HG02870 (cell line): ENCODE measurements around the gene IQSEC3.
"Not testable (repeated sequence)": the region's sequence is repeated elsewhere in the genome, so short reads cannot be mapped to it uniquely, and the experiment has no call there.

Experiments used
- ATAC-seq: cut with Tn5 transposase; IDR thresholded peaks from one replicate; pipeline ENCODE4 v1.9.1; 2021; ENCODE audit warnings: mild to moderate bottlenecking, moderate library complexity; ENCODE audit not compliant: unreplicated experiment

The IQSEC3 gene

GRCh38 chr12:52902-53734 is 13.4 kb upstream of the IQSEC3 start:
- ATAC-seq: not testable (repeated sequence)

DNA sequence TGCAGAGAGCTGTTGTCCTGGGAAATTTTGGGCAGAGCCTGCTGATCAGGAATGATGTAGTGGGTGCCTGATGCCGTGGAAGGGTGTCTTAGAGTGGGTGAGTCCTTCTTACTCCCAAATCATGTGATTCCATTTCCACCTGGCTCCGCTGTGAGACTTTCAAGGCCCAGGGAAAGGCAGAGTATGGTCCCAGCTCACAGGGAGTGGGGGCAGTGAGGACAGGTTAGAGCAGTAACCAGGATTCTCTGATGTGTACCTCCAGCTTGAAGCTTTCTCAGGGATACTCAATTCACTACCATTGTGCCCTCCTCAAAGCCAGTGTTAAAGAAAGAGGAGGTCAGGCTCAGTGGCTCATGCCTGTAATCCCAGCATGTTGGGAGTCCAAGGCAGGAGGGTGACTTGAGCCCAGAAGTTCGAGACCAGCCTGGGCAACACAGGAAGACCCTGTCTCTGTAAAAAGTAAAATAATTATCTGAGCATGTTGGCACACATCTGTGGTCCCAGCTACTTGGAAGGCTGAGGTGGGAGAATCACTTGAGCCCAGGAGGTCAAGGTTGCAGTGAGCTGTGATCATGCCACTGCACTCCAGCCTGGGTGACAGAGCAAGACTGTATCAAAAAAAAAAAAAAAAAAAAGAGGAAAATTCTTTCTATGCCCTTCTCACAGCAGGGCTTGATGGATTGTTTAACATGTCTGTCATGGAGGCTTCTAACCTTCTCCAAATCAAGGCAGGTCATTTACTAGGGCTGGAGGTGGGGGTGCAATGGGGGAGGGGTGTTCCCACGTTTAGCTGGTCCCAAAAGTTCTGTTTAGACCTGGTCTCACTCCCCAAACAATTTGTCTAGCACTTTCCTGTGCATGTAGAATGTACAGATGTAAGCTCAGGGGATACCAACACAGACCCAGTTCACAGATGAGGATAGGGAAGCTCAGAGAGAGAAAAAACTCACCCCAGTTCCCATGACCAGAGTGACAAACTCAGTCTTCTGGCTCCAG is 12.5 kb upstream of the IQSEC3 start:
- ATAC-seq: no peak

DNA sequence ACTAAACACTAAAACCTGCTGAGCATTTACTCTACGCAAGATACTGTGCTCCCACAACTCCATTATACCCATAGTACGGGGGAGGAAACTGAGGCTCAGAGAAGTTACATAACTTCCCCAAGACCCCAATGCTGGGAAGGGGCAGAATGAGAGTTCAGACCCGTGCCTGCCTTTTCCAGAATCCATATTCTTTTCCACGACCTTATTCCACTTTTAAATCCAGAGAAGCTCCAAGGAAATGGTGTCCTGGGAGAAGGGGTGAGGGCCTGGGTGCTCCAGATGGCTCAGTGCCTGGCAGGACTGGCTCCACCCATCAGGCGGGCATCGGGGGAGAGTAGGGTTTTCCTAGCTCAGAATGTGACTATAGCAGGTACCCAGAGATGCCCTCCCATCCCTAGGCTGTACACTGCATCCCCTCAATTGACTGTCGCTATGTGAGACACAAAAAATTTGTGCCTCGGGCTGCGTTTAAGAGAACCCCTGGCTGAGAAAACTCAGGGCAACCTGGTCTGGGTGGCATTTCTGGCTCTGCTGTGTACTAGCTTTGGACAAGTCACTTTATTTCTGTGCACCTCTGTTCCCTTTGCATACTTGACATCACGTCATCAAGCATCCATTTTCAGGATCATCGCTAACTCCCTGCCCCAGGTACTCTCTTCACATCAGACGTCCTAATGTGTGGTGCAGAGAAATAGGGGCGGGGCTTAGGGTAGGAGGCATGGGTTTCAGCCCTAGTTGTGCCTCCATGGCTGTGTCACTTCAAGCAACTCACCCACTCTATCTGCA is 11.6 kb upstream of the IQSEC3 start:
- ATAC-seq: no peak

- ATAC-seq: no peak
These were observed 9.8 kb upstream of the IQSEC3 start for GRCh38 chr12:56683-57346.

DNA sequence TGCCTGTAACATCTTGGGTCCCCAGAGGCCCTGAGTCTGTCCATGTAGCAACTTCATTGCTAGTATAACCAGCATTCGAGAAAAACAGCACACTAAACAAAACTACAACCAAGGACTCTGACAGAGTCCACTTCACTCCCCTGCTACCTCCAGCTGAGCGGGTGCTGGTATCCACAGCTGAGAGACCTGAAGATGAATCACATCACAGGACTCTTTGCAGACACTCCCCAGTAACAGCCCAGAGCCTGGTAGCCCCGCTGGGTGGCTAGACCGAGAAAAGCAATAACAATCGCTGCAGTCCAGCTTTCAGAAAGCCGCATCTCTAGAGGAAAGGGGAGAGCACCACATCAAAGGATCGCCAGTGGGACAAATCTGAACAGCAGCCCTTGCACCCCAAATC is 9.0 kb upstream of the IQSEC3 start:
- ATAC-seq: no peak

GRCh38 chr12:58832-59231 is 7.7 kb upstream of the IQSEC3 start:
- ATAC-seq: no peak

DNA sequence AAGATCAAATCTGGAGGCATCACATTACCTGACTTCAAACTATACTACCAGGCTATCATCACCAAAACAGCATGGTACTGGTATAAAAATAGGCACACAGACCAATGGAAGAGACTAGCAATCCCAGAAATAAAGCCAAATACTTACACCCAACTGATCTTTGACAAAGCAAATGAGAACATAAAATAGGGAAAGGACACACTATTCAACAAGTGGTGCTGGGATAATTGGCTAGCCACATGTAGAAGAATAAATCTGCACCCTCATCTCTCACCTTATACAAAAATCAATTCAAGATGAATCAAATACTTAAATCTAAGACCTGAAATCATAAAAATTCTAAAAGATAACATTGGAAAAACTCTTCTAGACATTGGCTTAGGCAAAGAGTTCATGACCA is 4.7 kb upstream of the IQSEC3 start:
- not testable (repeated sequence) for ATAC-seq

GRCh38 chr12:65491-66063 is 990 bp upstream of the IQSEC3 start:
- not testable (repeated sequence) for ATAC-seq

DNA sequence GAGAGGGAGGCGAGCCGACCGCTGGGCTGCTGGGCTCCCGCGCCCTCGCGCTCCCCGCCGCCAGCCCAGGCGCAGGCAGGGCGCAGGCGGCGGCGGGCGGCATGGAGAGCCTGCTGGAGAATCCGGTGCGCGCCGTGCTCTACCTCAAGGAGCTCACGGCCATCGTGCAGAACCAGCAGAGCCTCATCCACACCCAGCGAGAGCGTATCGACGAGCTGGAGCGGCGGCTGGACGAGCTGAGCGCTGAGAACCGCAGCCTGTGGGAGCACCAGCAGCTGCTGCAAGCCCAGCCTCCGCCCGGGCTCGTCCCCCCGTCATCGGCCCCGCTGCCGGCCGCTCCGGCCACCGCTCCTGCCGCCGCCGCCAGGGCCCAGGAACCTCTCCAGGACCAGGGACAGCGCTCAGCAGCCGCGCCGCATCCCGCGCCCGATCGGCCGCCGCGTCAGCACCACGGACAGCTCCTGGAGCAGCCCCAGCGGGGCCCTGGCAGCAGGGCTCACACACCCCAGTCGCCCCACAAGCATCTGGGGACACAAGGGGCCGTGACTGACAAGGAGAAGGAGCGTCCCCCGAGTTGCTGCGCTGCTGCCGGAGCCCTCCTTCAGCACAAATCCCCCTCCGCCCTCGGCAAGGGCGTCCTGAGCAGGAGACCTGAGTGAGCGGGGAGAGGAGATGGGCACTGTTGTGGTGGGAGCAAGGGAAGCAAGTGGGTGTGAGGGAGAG is 376 bp downstream of the IQSEC3 start:
- not testable (repeated sequence) for ATAC-seq

GRCh38 chr12:69677-70076 is 3.1 kb downstream of the IQSEC3 start:
- ATAC-seq: not testable (repeated sequence)

- not testable (repeated sequence) for ATAC-seq
These were observed 4.0 kb downstream of the IQSEC3 start for GRCh38 chr12:70541-70940.

DNA sequence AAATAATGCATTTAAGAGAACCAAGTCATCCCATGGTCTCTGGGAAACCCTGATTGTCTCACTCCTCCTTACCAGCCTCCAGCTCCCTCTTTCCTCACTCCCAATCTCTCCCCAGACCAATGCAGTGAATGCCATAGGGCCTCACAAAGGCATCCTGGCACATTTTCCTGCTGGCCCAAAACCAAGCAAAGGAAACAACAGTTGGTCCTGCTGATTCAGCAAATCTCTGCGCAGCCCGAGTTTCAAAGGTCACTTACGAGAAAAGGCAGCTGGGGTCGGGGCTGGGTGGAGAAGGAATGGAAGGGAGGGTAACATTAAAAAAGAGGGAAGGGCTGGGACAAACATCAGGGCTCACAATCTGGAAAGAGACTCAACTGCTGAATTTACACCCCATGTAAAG is 5.5 kb downstream of the IQSEC3 start:
- not testable (repeated sequence) for ATAC-seq

GRCh38 chr12:74420-75190 is 8.0 kb downstream of the IQSEC3 start:
- not testable (repeated sequence) for ATAC-seq

DNA sequence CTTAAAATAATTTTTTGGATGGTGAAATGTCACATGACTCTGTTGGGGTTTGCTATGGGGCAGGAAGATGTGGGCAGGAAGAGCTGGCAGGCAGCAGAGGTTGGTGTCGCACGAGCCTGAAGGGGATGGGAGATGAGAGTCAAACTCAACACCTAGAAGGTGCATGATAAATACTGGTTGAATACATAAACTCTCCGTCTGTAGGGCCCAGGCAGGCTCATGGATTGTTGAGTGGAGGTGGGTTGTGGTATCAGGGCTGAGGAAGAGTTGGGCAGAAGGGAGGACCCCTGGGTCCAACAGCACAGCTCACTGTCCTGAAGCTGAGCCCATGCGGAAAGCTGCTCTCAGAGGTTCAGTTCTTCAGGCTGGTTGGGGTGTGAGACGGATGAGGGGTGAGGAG is 9.0 kb downstream of the IQSEC3 start:
- not testable (repeated sequence) for ATAC-seq

- ATAC-seq: not testable (repeated sequence)
These were observed 9.5 kb downstream of the IQSEC3 start for GRCh38 chr12:76102-76501.

- ATAC-seq: not testable (repeated sequence)
These were observed 10.0 kb downstream of the IQSEC3 start for GRCh38 chr12:76551-76950.

GRCh38 chr12:77101-77719 is 10.6 kb downstream of the IQSEC3 start:
- ATAC-seq: not testable (repeated sequence)

DNA sequence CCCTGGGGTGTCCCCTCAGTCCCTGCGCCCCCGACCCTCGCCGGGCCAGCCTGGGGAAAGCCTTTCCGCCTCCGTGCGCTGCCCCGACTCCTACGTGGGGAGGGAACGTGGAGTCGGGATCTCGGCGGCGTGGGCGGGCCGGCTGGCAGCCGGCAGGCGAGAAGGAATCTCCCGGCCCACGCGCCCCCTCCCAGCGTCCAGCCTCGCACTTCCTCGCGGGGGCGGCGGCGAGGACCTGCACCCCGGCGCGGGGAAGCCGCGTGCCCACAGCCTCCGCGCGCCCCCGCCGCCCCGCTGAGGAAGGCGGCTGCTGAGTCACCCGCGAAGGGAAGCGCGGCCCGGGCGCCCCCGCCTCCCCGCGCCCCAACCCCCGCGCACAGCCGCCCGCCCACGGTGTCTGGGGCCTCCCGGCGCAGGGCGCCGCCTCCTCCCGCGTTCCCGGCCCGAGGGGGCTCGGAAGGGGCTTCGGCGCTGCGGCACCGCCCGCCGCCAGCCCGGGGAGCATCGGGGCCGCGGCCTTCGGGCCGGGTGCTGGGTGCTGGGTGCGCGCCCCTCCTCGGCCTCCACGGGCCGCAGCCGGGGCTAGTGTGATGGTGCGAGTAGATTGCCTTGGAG is 11.3 kb downstream of the IQSEC3 start:
- ATAC-seq: not testable (repeated sequence)
